ENCODE measurements around the gene ETS2. TPM values are rescaled to one million over a fixed set of nuclear protein-coding genes. Genes with fewer than 3 reads are reported as not detected.

Gene ETS2
- total RNA-seq, 1 donor from 2014 or later = 9.8 TPM

- DNase-seq = no peak
Measured at GRCh38 chr21:38780879-38781278, 24.9 kb upstream of the ETS2 start.

GRCh38 chr21:38784458-38785266 lies 21.1 kb upstream of the ETS2 start:
- no peak for DNase-seq

- DNase-seq = no peak
Measured at GRCh38 chr21:38785483-38785882, 20.2 kb upstream of the ETS2 start.

- DNase-seq = no peak
Measured at GRCh38 chr21:38787016-38787415, 18.7 kb upstream of the ETS2 start.

GRCh38 chr21:38787461-38788274 lies 18.1 kb upstream of the ETS2 start:
- DNase-seq = no peak

GRCh38 chr21:38788275-38788905 lies 17.3 kb upstream of the ETS2 start:
- no peak for DNase-seq

GRCh38 chr21:38789275-38789674 lies 16.5 kb upstream of the ETS2 start:
- no peak for DNase-seq

- DNase-seq = no peak
Measured at GRCh38 chr21:38790059-38790458, 15.7 kb upstream of the ETS2 start.

GRCh38 chr21:38790961-38791360 lies 14.8 kb upstream of the ETS2 start:
- DNase-seq = no peak

GRCh38 chr21:38792676-38793459 lies 12.9 kb upstream of the ETS2 start:
- DNase-seq = no peak

GRCh38 chr21:38793926-38794713 lies 11.6 kb upstream of the ETS2 start:
- no peak for DNase-seq

GRCh38 chr21:38794978-38795377 lies 10.8 kb upstream of the ETS2 start:
- no peak for DNase-seq

GRCh38 chr21:38795475-38795874 lies 10.3 kb upstream of the ETS2 start:
- no peak for DNase-seq

- DNase-seq = no peak
Measured at GRCh38 chr21:38796424-38796823, 9.3 kb upstream of the ETS2 start.

GRCh38 chr21:38797470-38797869 lies 8.3 kb upstream of the ETS2 start:
- no peak for DNase-seq

- no peak for DNase-seq
Measured at GRCh38 chr21:38798081-38798480, 7.6 kb upstream of the ETS2 start.

GRCh38 chr21:38798481-38798882 lies 7.2 kb upstream of the ETS2 start:
- no peak for DNase-seq

GRCh38 chr21:38800046-38800758 lies 5.5 kb upstream of the ETS2 start:
- no peak for DNase-seq

GRCh38 chr21:38800924-38801744 lies 4.6 kb upstream of the ETS2 start:
- no peak for DNase-seq

All from occipital lobe (tissue), 2 donors.